ENCODE measurements around the gene MTIF2. TPM values are rescaled to one million over a fixed set of nuclear protein-coding genes. Genes with fewer than 3 reads are reported as not detected.
A peak's percentile ranks its signal among the peaks of the same experiment; 100 is the strongest.

MTIF2 gene
- polyA plus RNA-seq, 2 of the 4 experiments (the other 2 are of a cell fraction) = 47.2 to 91.6 TPM

DNA sequence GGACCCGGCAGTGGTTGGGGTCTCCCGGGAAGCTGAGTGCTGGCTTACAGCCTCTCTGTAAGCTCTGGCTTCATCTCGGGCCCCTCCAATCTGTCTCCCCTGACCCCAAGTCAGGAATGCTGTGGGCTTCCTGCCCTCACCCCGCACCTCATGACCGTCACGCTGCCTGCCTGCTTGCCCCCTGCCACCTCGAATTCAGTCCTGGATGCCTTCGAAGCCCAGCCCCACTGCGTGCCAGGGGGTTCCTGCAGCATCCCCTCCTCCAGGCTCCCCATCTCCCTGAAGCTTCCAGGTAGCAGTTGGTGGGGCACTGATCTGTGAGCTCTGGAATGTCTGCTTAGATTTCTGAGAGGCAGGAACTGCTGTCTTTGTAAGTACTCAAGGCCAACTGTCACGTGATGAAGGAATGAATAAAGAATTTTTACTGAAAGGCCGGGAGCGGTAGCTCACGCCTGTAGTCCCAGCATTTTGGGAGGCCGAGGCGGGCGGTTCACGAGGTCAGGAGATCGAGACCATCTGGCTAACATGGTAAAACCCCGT lies 43.5 kb downstream of the MTIF2 start:
- CTCF ChIA-PET = interaction anchor here (0.7 to 2.1 kb wide), 4 partner anchors 9 to 326 kb away, joined by 3 to 6 read pairs (median 4); no protein-coding TSS in a partner anchor
- no peak overlapping the region for H3K27ac ChIP-seq
- POLR2A ChIA-PET = no interaction called here
- H3K9me3 ChIP-seq = no peaks in the 10 kb centered on the region
- DNase-seq (ENCODE audit: low read depth in 1 of 2, low spot score in 1 of 2) (no peak), ATAC-seq (no peak), FAIRE-seq (no peak)
- no peak overlapping the region for H3K4me3 ChIP-seq
- peaks cover 10% of the 10 kb centered on the region; the same call in 2 of the 3 replicates for H3K4me1 ChIP-seq
- TF ChIP-seq, protein P1, sequence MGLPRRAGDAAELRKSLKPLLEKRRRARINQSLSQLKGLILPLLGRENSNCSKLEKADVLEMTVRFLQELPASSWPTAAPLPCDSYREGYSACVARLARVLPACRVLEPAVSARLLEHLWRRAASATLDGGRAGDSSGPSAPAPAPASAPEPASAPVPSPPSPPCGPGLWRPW (IDR thresholded peaks at IDR 0.05) = no peak
- TF ChIP-seq NR3C1 (IDR thresholded peaks at IDR 0.05) (no peak), HEYL (CRISPR knock-in tag; IDR thresholded peaks at IDR 0.05) (no peak), RCOR1 (IDR thresholded peaks at IDR 0.05; ENCODE audit: low read depth, low read length) (no peak), CEBPB (IDR thresholded peaks at IDR 0.05) (no peak), ZSCAN20 (CRISPR knock-in tag; IDR thresholded peaks at IDR 0.05) (no peak), KDM1A (IDR thresholded peaks at IDR 0.05; ENCODE audit: low read depth) (no peak), EP300 (IDR thresholded peaks at IDR 0.05) (no peak), BHLHE40 (IDR thresholded peaks at IDR 0.05; ENCODE audit: low read depth, low read length) (no peak), PHF8 (IDR thresholded peaks at IDR 0.05; ENCODE audit: borderline replicate concordance, low read depth) (no peak), CHD2 (IDR thresholded peaks at IDR 0.05; ENCODE audit: low read length, partially characterized antibody) (no peak), EHF (CRISPR knock-in tag; IDR thresholded peaks at IDR 0.05) (no peak), ZFP36 (IDR thresholded peaks at IDR 0.05; ENCODE audit: borderline replicate concordance, partially characterized antibody) (no peak)
- TF ChIP-seq, protein P2, sequence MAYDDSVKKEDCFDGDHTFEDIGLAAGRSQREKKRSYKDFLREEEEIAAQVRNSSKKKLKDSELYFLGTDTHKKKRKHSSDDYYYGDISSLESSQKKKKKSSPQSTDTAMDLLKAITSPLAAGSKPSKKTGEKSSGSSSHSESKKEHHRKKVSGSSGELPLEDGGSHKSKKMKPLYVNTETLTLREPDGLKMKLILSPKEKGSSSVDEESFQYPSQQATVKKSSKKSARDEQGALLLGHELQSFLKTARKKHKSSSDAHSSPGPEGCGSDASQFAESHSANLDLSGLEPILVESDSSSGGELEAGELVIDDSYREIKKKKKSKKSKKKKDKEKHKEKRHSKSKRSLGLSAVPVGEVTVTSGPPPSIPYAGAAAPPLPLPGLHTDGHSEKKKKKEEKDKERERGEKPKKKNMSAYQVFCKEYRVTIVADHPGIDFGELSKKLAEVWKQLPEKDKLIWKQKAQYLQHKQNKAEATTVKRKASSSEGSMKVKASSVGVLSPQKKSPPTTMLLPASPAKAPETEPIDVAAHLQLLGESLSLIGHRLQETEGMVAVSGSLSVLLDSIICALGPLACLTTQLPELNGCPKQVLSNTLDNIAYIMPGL (CRISPR knock-in tag; IDR thresholded peaks at IDR 0.05; ENCODE audit: borderline replicate concordance) = no peak
- TF ChIP-seq, protein P3, sequence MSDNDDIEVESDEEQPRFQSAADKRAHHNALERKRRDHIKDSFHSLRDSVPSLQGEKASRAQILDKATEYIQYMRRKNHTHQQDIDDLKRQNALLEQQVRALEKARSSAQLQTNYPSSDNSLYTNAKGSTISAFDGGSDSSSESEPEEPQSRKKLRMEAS (IDR thresholded peaks at IDR 0.05) = no peak
- WGBS (ENCODE audit: missing lambda C conversion rate) = 84% methylated on average over 19 of the region's 19 CpGs
- H3K4me2 ChIP-seq = no peak overlapping the region

DNA sequence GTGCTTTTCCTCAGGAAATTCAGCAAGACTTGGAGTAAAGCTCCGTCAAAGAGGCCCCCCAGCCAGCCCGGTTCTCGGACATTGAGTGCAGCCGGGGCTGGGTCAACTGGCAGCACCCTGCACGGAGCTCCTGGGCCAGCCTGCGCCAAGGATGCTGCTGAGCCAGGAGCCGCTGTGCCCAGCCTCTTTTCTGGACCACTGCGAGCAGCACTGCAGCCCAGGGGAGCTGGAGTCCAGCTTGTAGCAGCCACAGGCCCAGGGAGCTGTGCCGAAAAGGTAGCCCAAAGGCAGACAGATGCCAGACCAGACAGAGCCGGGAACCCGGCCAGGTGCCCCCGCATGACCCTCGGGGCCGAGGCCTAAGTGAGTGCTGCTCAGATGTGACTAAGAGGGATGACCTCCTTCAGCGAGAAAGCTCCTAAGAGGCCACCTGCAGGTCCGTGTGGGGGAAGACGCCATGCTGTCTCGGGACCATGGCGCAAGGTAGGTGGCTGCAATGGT lies 44.2 kb downstream of the MTIF2 start:
- no peak for TF ChIP-seq JUN (IDR thresholded peaks at IDR 0.05)
- TF ChIP-seq CBX2 (IDR thresholded peaks at IDR 0.05; ENCODE audit: borderline replicate concordance, low read depth) = no peak
- TF ChIP-seq CBX8 (IDR thresholded peaks at IDR 0.05) = no peak
- FAIRE-seq = no peak
- ATAC-seq = peak; percentile 35 to 52
- WGBS (ENCODE audit: missing lambda C conversion rate) = 83% methylated on average over 17 of the region's 19 CpGs
- H3K4me1 ChIP-seq = peaks cover 9% of the 10 kb centered on the region; the same call in 2 of the 3 replicates
- H3K4me3 ChIP-seq = no peak overlapping the region
- ChIA-PET CTCF (interaction anchor here (0.6 to 2.1 kb wide), 9 partner anchors 8 to 658 kb away, joined by 3 to 6 read pairs (median 4); no protein-coding TSS in a partner anchor), POLR2A (interaction anchor here (0.9 to 2.9 kb wide), 3 partner anchors 8 to 174 kb away, joined by 3 to 31 read pairs (median 6); partner anchors contain the start of genes CLHC1, RPS27A and RTN4)
- peak in 1 of 2 experiments; percentile 37 for DNase-seq (ENCODE audit: low read depth in 1 of 2, low spot score in 1 of 2)
- H3K9me3 ChIP-seq = no peaks in the 10 kb centered on the region
- no peak overlapping the region for H3K4me2 ChIP-seq
- H3K27ac ChIP-seq = no peak overlapping the region

DNA sequence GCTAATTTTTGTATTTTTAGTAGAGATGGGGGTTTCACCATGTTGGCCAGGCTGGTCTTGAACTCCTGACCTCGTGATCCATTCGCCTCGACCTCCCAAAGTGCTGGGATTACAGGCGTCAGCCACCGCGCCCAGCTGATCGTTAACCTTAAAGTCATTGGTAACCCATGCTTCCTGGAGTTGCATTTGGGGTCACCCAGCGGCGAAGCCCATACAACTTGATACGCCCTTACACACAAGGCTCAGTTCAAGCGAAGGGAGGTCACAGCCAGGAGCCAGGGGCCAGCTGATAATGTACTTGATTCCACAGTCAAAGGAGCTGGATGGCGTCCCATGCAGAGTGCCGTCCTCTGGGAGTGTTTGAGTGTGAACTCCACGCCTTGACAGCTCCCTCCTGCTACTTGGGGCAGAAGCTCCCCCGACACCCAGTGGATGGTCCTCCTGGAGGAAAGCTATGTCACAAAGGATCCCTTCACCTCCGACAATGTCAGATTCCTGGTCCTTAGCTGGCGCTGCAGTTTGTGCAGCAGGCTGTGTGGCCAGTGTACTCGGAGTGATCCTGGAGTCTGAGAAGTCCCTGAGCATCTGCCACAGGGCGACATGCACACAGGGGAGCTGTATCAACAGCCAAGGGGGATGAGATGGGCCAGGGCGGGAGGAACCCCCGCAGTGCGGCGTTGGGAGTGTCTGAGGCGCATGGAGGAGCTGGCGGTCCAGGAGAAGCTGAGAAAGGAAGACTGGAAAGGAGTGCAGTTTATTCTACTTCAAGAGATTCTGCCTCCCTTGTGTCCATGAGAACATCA lies 44.9 kb downstream of the MTIF2 start:
- Histone ChIP-seq H3K4me1 (peaks cover 6% of the 10 kb centered on the region; the same call in 2 of the 3 replicates), H3K4me2 (peak overlapping the region; percentile 71), H3K27ac (peak overlapping the region; percentile 86 to 97; a peak in 4 of 6 replicates), H3K9me3 (no peaks in the 10 kb centered on the region), H3K4me3 (peak overlapping the region; percentile 49)
- FAIRE-seq = no peak
- DNase-seq (ENCODE audit: low read depth in 1 of 2, low spot score in 1 of 2) = no peak
- TF ChIP-seq TP53 (CRISPR knock-in tag; IDR thresholded peaks at IDR 0.05) = 0 out of 2 replicates have a peak, but pooled peaks have one; percentile 16
- TF ChIP-seq HEYL (CRISPR knock-in tag; IDR thresholded peaks at IDR 0.05) = no peak
- 94% methylated on average over 24 of the region's 25 CpGs for WGBS (ENCODE audit: missing lambda C conversion rate)
- CTCF ChIA-PET = interaction anchor here (0.6 to 2.4 kb wide), 10 partner anchors 15 to 657 kb away, joined by 3 to 10 read pairs (median 4); no protein-coding TSS in a partner anchor
- POLR2A ChIA-PET = interaction anchor here (0.7 to 2.9 kb wide), 6 partner anchors 9 to 196 kb away, joined by 3 to 31 read pairs (median 5); partner anchors contain the start of genes CLHC1, RPS27A and RTN4
- peak; percentile 42 to 45; a peak in 5 of 6 replicates for ATAC-seq
